SK-N-SH (cell line): ENCODE measurements around the gene SERPINB12. TPM values are rescaled to one million over a fixed set of nuclear protein-coding genes. Genes with fewer than 3 reads are reported as not detected.

Experiments used
- CTCF ChIA-PET: fragments of 300-600, 350-600 bp; formaldehyde crosslinking; extraction: SDS; loops from one replicate; lab custom pipeline; 2021; lab: Yijun Ruan, JAX
- POLR2A ChIA-PET: fragments of 350-600 bp; sonication (Branson Sonifier 250); formaldehyde crosslinking; extraction: SDS; loops from one replicate; lab custom pipeline; 2020; ENCODE audit warnings: antibody characterized with exemption, inconsistent platforms; lab: Yijun Ruan, JAX
- DNase-seq: peaks from one replicate; pipeline ENCODE4 v3.0.0; 2012
- H2AFZ ChIP-seq: fragments of 200-600 bp; sonication (generic); 2 replicates; pipeline ENCODE4 v1.8.1; 2016; ENCODE audit warnings: antibody characterized with exemption, mild to moderate bottlenecking, low read depth
- H3F3A ChIP-seq: fragments of 200-600 bp; sonication (generic); replicated peaks from 2 replicates; pipeline ENCODE3; 2016; ENCODE audit warnings: antibody characterized with exemption, mild to moderate bottlenecking; ENCODE audit not compliant: insufficient read depth
- H3K27ac ChIP-seq, 2 experiments: fragments of 200-500 bp in 1 of 2; fragments of 200-600 bp in 1 of 2; sonication (Bioruptor generic) in 1 of 2; sonication (generic), shearing (Covaris generic) in 1 of 2; 2 replicates each; pipeline versions ENCODE4 v1.5.1 to v1.6.1; 2014 to 2016; ENCODE audit warnings: low read depth in 2 of 2, inconsistent platforms in 1 of 2, low read length in 1 of 2, mild to moderate bottlenecking in 1 of 2, mixed read lengths in 1 of 2
- H3K27me3 ChIP-seq: fragments of 200-600 bp; sonication (generic), shearing (Covaris generic); 2 replicates; pipeline ENCODE4 v1.6.1; 2016; ENCODE audit warnings: mixed run types; ENCODE audit not compliant: insufficient read depth
- H3K36me3 ChIP-seq, 2 experiments: fragments of 200-500 bp in 1 of 2; fragments of 200-600 bp in 1 of 2; sonication (Bioruptor generic) in 1 of 2; sonication (generic) in 1 of 2; replicated peaks in 1 of 2; 2 replicates each; pipeline versions ENCODE3 to v1.5.1; 2014 to 2016; ENCODE audit warnings: low read length in 1 of 2, mild to moderate bottlenecking in 1 of 2; ENCODE audit not compliant: insufficient read depth in 2 of 2, control insufficient read depth in 1 of 2
- H3K4me1 ChIP-seq, 2 experiments: fragments of 200-500 bp in 1 of 2; fragments of 200-600 bp in 1 of 2; sonication (Bioruptor generic) in 1 of 2; sonication (generic), shearing (Covaris generic) in 1 of 2; 2 replicates each; pipeline versions ENCODE4 v1.5.1 to v1.6.1; 2014 to 2016; ENCODE audit warnings: low read depth in 1 of 2, low read length in 1 of 2, mixed run types in 1 of 2; ENCODE audit not compliant: insufficient read depth in 2 of 2, control insufficient read depth in 1 of 2
- H3K4me2 ChIP-seq: fragments of 200-600 bp; sonication (generic), shearing (Covaris generic); 2 replicates; pipeline ENCODE4 v1.6.1; 2017; ENCODE audit warnings: mixed run types
- H3K4me3 ChIP-seq, 2 experiments: fragments of 200-500 bp in 1 of 2; fragments of 200-600 bp in 1 of 2; sonication (Bioruptor generic) in 1 of 2; sonication (generic), shearing (Covaris generic) in 1 of 2; 2 replicates each; pipeline versions ENCODE4 v1.5.1 to v1.8.1; 2014 to 2016; ENCODE audit warnings: low read depth in 2 of 2, inconsistent platforms in 1 of 2, low read length in 1 of 2, mild to moderate bottlenecking in 1 of 2, mixed read lengths in 1 of 2, moderate library complexity in 1 of 2
- H3K79me2 ChIP-seq: fragments of 200-600 bp; sonication (generic); 2 replicates; pipeline ENCODE4 v1.8.1; 2017; ENCODE audit warnings: mild to moderate bottlenecking; ENCODE audit not compliant: insufficient read depth
- H3K9ac ChIP-seq: fragments of 200-600 bp; sonication (generic); 2 replicates; pipeline ENCODE4 v1.6.1; 2017; ENCODE audit warnings: mixed run types
- H3K9me2 ChIP-seq: fragments of 200-600 bp; sonication (generic); 2 replicates; pipeline ENCODE4 v1.6.1; 2017; ENCODE audit warnings: mixed run types
- H3K9me3 ChIP-seq: fragments of 200-600 bp; sonication (generic); 2 replicates; pipeline ENCODE4 v1.6.1; 2017; ENCODE audit warnings: mixed run types, mild to moderate bottlenecking, moderate library complexity
- H4K20me1 ChIP-seq: fragments of 200-600 bp; sonication (generic); 2 replicates; pipeline ENCODE4 v1.6.1; 2017; ENCODE audit warnings: mild to moderate bottlenecking, mixed run types; ENCODE audit not compliant: insufficient read depth
- CHD2 ChIP-seq: fragments of 150-350 bp; IDR thresholded peaks from 2 replicates; pipeline ENCODE4 v1.6.1; 2018; ENCODE audit warnings: low read length; ENCODE audit not compliant: partially characterized antibody
- EZH2phosphoT487 ChIP-seq: fragments of 200-600 bp; sonication (generic); IDR thresholded peaks from 2 replicates; pipeline ENCODE4 v1.6.1; 2017; ENCODE audit warnings: low read depth, mixed run types, mild to moderate bottlenecking, antibody characterized with exemption, moderate library complexity, borderline replicate concordance
- GABPA ChIP-seq: IDR thresholded peaks from 2 replicates; pipeline ENCODE4 v1.4.0; 2012; ENCODE audit warnings: low read depth, mild to moderate bottlenecking
- IRF3 ChIP-seq: fragments of 150-350 bp; IDR thresholded peaks from 2 replicates; pipeline ENCODE4 v1.6.1; 2016; ENCODE audit warnings: mild to moderate bottlenecking, low read depth, low read length
- JUND ChIP-seq: IDR thresholded peaks from 2 replicates; pipeline ENCODE4 v1.4.0; 2012
- NFIC ChIP-seq: IDR thresholded peaks from 2 replicates; pipeline ENCODE4 v1.4.0; 2012; ENCODE audit warnings: borderline replicate concordance
- REST ChIP-seq: IDR thresholded peaks from 2 replicates; pipeline ENCODE4 v1.6.1; 2012; ENCODE audit warnings: mild to moderate bottlenecking, low read depth, low read length, moderate library complexity
- RFX5 ChIP-seq: IDR thresholded peaks from 2 replicates; pipeline ENCODE4 v1.6.1; 2012; ENCODE audit warnings: mild to moderate bottlenecking, improper control_type of control experiment, low read length
- TAF1 ChIP-seq: IDR thresholded peaks from 2 replicates; pipeline ENCODE4 v1.6.1; 2012; ENCODE audit warnings: low read depth, mild to moderate bottlenecking, low read length, moderate library complexity, borderline replicate concordance
- USF2 ChIP-seq: fragments of 150-350 bp; IDR thresholded peaks from 2 replicates; pipeline ENCODE4 v1.6.1; 2017; ENCODE audit warnings: antibody characterized with exemption, low read length, low read depth, borderline replicate concordance
- ZBTB33 ChIP-seq: IDR thresholded peaks from 2 replicates; pipeline ENCODE4 v1.4.0; 2012; ENCODE audit warnings: low read depth, borderline replicate concordance
- WGBS: methylation state at CpG from one replicate; pipeline ENCODE4 v1.1.6; 2017; ENCODE audit warnings: low lambda C conversion rate; 5-methylcytosine and 5-hydroxymethylcytosine counted together
- polyA plus RNA-seq, 3 experiments: library from polyadenylated mRNA; depleted of rRNA; stranded (reverse); fragments of >200 nt; gene quantifications; 2 replicates each; pipeline ENCODE4 v1.2.3, GENCODE V29; 2012

The SERPINB12 gene
- polyA plus RNA-seq, 1 of the 3 experiments (the other 2 are of a cell fraction), result not detected

- H3K79me2 ChIP-seq, result no peaks in the 10 kb centered on the region
- no peaks in the 10 kb centered on the region for H3F3A ChIP-seq
- POLR2A ChIA-PET, result no interaction called here
- H2AFZ ChIP-seq, result no peak overlapping the region
- H3K9me2 ChIP-seq, result no peaks in the 10 kb centered on the region
- WGBS, result 16% methylated on average over 4 of the region's 4 CpGs
- DNase-seq, result no peak
- H3K36me3 ChIP-seq, result no peaks in the 10 kb centered on the region
- peaks cover 13% of the 10 kb centered on the region; the same call in 1 of the 2 replicates for H3K27me3 ChIP-seq
- H3K4me3 ChIP-seq, result no peak overlapping the region
- H3K27ac ChIP-seq, result no peak overlapping the region
- H3K9me3 ChIP-seq, result no peaks in the 10 kb centered on the region
- no peak overlapping the region for H3K9ac ChIP-seq
- TF ChIP-seq USF2, result no peak
- H4K20me1 ChIP-seq, result no peaks in the 10 kb centered on the region
- H3K4me1 ChIP-seq, result no peaks in the 10 kb centered on the region
- H3K4me2 ChIP-seq, result no peak overlapping the region
- CTCF ChIA-PET, result interaction anchor here (1.0 to 1.1 kb wide), 2 partner anchors 8 to 75 kb away, joined by 4 to 5 read pairs; no protein-coding TSS in a partner anchor
These were observed 43.8 kb downstream of the SERPINB12 start for GRCh38 chr18:63585988-63586387.

- no peak overlapping the region for H3K4me3 ChIP-seq
- POLR2A ChIA-PET, result no interaction called here
- 11% methylated on average over 3 of the region's 4 CpGs for WGBS
- DNase-seq, result no peak
- CTCF ChIA-PET, result interaction anchor here (1.0 to 1.1 kb wide), 2 partner anchors 8 to 75 kb away, joined by 4 to 5 read pairs; no protein-coding TSS in a partner anchor
- no peak overlapping the region for H3K9ac ChIP-seq
- H3K4me1 ChIP-seq, result no peaks in the 10 kb centered on the region
- no peaks in the 10 kb centered on the region for H3K79me2 ChIP-seq
- no peaks in the 10 kb centered on the region for H3F3A ChIP-seq
- H3K9me3 ChIP-seq, result no peaks in the 10 kb centered on the region
- no peaks in the 10 kb centered on the region for H3K36me3 ChIP-seq
- no peaks in the 10 kb centered on the region for H3K9me2 ChIP-seq
- no peaks in the 10 kb centered on the region for H4K20me1 ChIP-seq
- no peak for TF ChIP-seq REST
- no peak for TF ChIP-seq NFIC
- no peak for TF ChIP-seq IRF3
- TF ChIP-seq RFX5, result no peak
- no peak for TF ChIP-seq CHD2
- TF ChIP-seq GABPA, result no peak
- no peak for TF ChIP-seq USF2
- no peak for TF ChIP-seq ZBTB33
- TF ChIP-seq JUND, result no peak
- TF ChIP-seq EZH2phosphoT487, result no peak
- TF ChIP-seq TAF1, result no peak
- no peak overlapping the region for H2AFZ ChIP-seq
- H3K27me3 ChIP-seq, result peaks cover 13% of the 10 kb centered on the region; the same call in 1 of the 2 replicates
- H3K27ac ChIP-seq, result no peak overlapping the region
- H3K4me2 ChIP-seq, result no peak overlapping the region
These were observed 44.3 kb downstream of the SERPINB12 start for GRCh38 chr18:63586431-63586830.
